WTC11 (cell line): ENCODE measurements around the gene DBN1. TPM values are rescaled to one million over a fixed set of nuclear protein-coding genes. Genes with fewer than 3 reads are reported as not detected.

Source experiments
- ATAC-seq: fragments of 200-7000 bp; cut with Tn5 transposase; 2 replicates; pipeline ENCODE4 v1.10.0; 2021; ENCODE audit warnings: mild to moderate bottlenecking, moderate library complexity
- CTCF ChIA-PET: fragments of 300-600 bp; sonication (Branson Sonifier 250); formaldehyde crosslinking; loops from one replicate; lab custom pipeline; 2021; ENCODE audit warnings: antibody characterized with exemption; lab: Charles Lee
- POLR2A ChIA-PET: fragments of 350-600 bp; sonication (Branson Sonifier 250); formaldehyde crosslinking; loops from one replicate; lab custom pipeline; 2021; ENCODE audit warnings: antibody characterized with exemption; lab: Charles Lee
- DNase-seq: peaks from one replicate; pipeline ENCODE4 v3.0.0; 2021; ENCODE audit warnings: low spot score
- H3K27ac Mint-ChIP-seq: 2 replicates; pipeline ENCODE4 v1.8.0; 2021; ENCODE audit warnings: mixed read lengths
- H3K27me3 Mint-ChIP-seq: 2 replicates; pipeline ENCODE4 v1.8.0; 2021; ENCODE audit warnings: low read depth, mild to moderate bottlenecking, moderate library complexity, mixed read lengths
- H3K36me3 Mint-ChIP-seq: 2 replicates; pipeline ENCODE4 v1.8.0; 2021; ENCODE audit warnings: mixed read lengths
- H3K4me1 Mint-ChIP-seq: 2 replicates; pipeline ENCODE4 v1.8.0; 2022; ENCODE audit warnings: mixed read lengths
- H3K4me3 Mint-ChIP-seq: 2 replicates; pipeline ENCODE4 v1.8.0; 2021; ENCODE audit warnings: mild to moderate bottlenecking, moderate library complexity, mixed read lengths
- H3K9me3 Mint-ChIP-seq: 2 replicates; pipeline ENCODE4 v1.8.0; 2021; ENCODE audit warnings: mixed read lengths
- ATF1 ChIP-seq: sonication (generic); formaldehyde crosslinking; IDR thresholded peaks from 2 replicates; pipeline ENCODE4 v1.8.1; 2023; ENCODE audit warnings: mild to moderate bottlenecking, moderate library complexity, missing genetic modification reagents
- CREM ChIP-seq: sonication (generic); formaldehyde crosslinking; IDR thresholded peaks from 2 replicates; pipeline ENCODE4 v1.8.1; 2022; ENCODE audit warnings: mild to moderate bottlenecking, missing genetic modification reagents, moderate library complexity
- ETV6 ChIP-seq: sonication (generic); formaldehyde crosslinking; IDR thresholded peaks from 2 replicates; pipeline ENCODE4 v1.8.1; 2022; ENCODE audit warnings: mild to moderate bottlenecking, missing genetic modification reagents
- KAT7 ChIP-seq: sonication (generic); formaldehyde crosslinking; IDR thresholded peaks from 2 replicates; pipeline ENCODE4 v1.8.1; 2023; ENCODE audit warnings: missing genetic modification reagents, mild to moderate bottlenecking, borderline replicate concordance
- NFATC4 ChIP-seq: fragments of 250-450 bp; sonication (Bioruptor Pico); IDR thresholded peaks from 2 replicates; pipeline ENCODE4 v1.9.0; 2021; ENCODE audit warnings: mild to moderate bottlenecking
- NFE2L1 ChIP-seq: sonication (generic); formaldehyde crosslinking; IDR thresholded peaks from 2 replicates; pipeline ENCODE4 v1.8.1; 2023; ENCODE audit warnings: missing genetic modification reagents
- PRRX2 ChIP-seq: fragments of 250-450 bp; sonication (Bioruptor Pico); IDR thresholded peaks from 2 replicates; pipeline ENCODE4 v1.8.0; 2021; ENCODE audit warnings: mild to moderate bottlenecking
- RORB ChIP-seq: fragments of 250-450 bp; sonication (Bioruptor Pico); IDR thresholded peaks from 2 replicates; pipeline ENCODE4 v1.9.0; 2021; ENCODE audit warnings: mild to moderate bottlenecking
- SOX15 ChIP-seq: fragments of 250-450 bp; sonication (Bioruptor Pico); IDR thresholded peaks from 2 replicates; pipeline ENCODE4 v1.9.0; 2021; ENCODE audit warnings: mild to moderate bottlenecking
- USF1 ChIP-seq: sonication (generic); formaldehyde crosslinking; IDR thresholded peaks from 2 replicates; pipeline ENCODE4 v1.8.0; 2022; ENCODE audit warnings: mild to moderate bottlenecking, missing genetic modification reagents
- ZBTB43 ChIP-seq: sonication (generic); formaldehyde crosslinking; IDR thresholded peaks from 2 replicates; pipeline ENCODE4 v1.8.1; 2023; ENCODE audit warnings: mild to moderate bottlenecking, missing genetic modification reagents
- ZNF219 ChIP-seq: sonication (generic); formaldehyde crosslinking; IDR thresholded peaks from 2 replicates; pipeline ENCODE4 v1.8.0; 2023; ENCODE audit warnings: missing genetic modification reagents, mild to moderate bottlenecking, borderline replicate concordance
- ZNF317 ChIP-seq: sonication (generic); formaldehyde crosslinking; IDR thresholded peaks from 2 replicates; pipeline ENCODE4 v1.8.1; 2023; ENCODE audit warnings: low read depth, mild to moderate bottlenecking, moderate library complexity, missing genetic modification reagents, borderline replicate concordance
- ZNF396 ChIP-seq: fragments of 250-450 bp; sonication (Bioruptor Pico); IDR thresholded peaks from 2 replicates; pipeline ENCODE4 v1.8.0; 2021; ENCODE audit warnings: mild to moderate bottlenecking, moderate library complexity, borderline replicate concordance
- ZNF423 ChIP-seq: fragments of 250-450 bp; sonication (Bioruptor Pico); IDR thresholded peaks from 2 replicates; pipeline ENCODE4 v2.1.2; 2022; ENCODE audit warnings: mild to moderate bottlenecking, moderate library complexity
- total RNA-seq: library from RNA; stranded (reverse); gene quantifications from 3 replicates; pipeline ENCODE4 v1.2.3, GENCODE V29; 2021
- TF ChIP-seq, protein P1 (sequence below): sonication (generic); formaldehyde crosslinking; IDR thresholded peaks from 2 replicates; pipeline ENCODE4 v1.8.1; 2022; ENCODE audit warnings: missing genetic modification reagents, borderline replicate concordance

The DBN1 gene
- total RNA-seq, 1 experiment from 2014 or later, result 288 TPM

DNA sequence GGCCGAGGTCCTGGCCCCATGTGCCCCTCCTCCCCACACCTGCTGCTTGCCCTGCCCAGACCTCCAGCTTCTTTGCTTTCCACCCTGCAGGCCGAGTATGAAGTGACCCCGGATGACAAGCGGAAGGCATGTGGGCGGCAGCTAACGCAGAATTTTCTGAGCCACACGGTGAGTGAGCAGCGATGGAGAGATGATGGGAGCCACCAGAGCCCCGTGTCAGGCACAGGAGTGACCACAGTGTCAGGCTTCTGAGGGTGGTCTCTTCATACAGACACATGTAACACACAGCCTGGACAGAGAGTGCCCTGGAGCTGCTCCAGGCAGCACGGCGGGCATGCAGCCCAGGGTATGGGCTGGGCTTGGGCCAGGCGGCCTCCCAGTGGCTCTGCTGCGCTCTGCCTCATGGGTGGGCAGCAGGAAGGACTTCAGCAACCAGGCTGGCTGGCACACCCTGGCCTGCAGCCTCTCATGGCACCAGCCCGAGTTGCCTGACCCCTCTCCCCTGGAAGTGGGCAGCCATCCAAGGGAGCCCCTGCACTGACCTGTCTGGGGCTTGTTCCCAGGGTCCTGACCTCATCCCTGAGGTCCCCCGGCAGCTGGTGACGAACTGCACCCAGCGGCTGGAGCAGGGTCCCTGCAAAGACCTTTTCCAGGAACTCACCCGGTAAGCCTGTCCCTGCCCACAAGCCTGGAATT, 41.1 kb downstream of the DBN1 start (continued):
- TF ChIP-seq ZNF396 (no peak), ZNF317 (CRISPR knock-in tag) (no peak), ZNF219 (CRISPR knock-in tag) (no peak), ZBTB43 (no peak), USF1 (CRISPR knock-in tag) (no peak)

GRCh38 chr5:177431317-177432142, 41.9 kb downstream of the DBN1 start:
- DNase-seq (no peak), ATAC-seq (no peak)
- no peak overlapping the region for H3K27ac Mint-ChIP-seq
- H3K36me3 Mint-ChIP-seq, result peaks cover 9% of the 10 kb centered on the region
- CTCF ChIA-PET, result interaction anchor here (0.8 to 9.4 kb wide), 8 partner anchors 16 to 124 kb away, joined by 3 to 95 read pairs (median 4); partner anchors contain the start of gene PFN3
- no peak for TF ChIP-seq ZNF423 (CRISPR knock-in tag)
- no peak for TF ChIP-seq NFE2L1 (CRISPR knock-in tag)
- no peak for TF ChIP-seq NFATC4 (CRISPR knock-in tag)
- TF ChIP-seq ETV6, result no peak
- no peak for TF ChIP-seq KAT7
- no peak for TF ChIP-seq RORB (CRISPR knock-in tag)
- TF ChIP-seq CREM (CRISPR knock-in tag), result no peak
- TF ChIP-seq, protein P1, sequence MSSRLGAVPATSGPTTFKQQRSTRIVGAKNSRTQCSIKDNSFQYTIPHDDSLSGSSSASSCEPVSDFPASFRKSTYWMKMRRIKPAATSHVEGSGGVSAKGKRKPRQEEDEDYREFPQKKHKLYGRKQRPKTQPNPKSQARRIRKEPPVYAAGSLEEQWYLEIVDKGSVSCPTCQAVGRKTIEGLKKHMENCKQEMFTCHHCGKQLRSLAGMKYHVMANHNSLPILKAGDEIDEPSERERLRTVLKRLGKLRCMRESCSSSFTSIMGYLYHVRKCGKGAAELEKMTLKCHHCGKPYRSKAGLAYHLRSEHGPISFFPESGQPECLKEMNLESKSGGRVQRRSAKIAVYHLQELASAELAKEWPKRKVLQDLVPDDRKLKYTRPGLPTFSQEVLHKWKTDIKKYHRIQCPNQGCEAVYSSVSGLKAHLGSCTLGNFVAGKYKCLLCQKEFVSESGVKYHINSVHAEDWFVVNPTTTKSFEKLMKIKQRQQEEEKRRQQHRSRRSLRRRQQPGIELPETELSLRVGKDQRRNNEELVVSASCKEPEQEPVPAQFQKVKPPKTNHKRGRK (CRISPR knock-in tag), result no peak
- no peak for TF ChIP-seq ATF1 (CRISPR knock-in tag)
- TF ChIP-seq SOX15 (CRISPR knock-in tag), result no peak
- TF ChIP-seq PRRX2 (CRISPR knock-in tag), result no peak
- no peak overlapping the region for H3K4me3 Mint-ChIP-seq
- peaks cover 13% of the 10 kb centered on the region for H3K4me1 Mint-ChIP-seq
- H3K9me3 Mint-ChIP-seq, result no peaks in the 10 kb centered on the region
- no peaks in the 10 kb centered on the region for H3K27me3 Mint-ChIP-seq
- POLR2A ChIA-PET, result no interaction called here

DNA sequence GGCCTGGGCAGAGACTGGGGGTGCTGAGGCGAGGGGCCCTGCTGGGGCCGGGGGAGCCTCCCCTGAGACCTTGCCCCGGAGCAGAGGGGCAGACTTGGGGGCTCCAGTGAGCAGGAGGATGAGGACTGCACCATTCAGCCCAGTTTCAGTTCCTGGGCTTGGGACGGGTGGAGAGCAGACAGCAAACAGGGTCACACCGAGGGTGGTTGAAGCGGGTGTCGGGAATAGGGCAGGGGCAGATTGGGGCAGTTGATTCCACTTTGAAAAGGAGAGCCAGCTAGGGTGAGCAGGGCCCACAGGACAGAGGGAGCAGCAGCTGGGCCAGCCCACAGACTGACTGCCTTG, 42.5 kb downstream of the DBN1 start:
- no peaks in the 10 kb centered on the region for H3K9me3 Mint-ChIP-seq
- POLR2A ChIA-PET, result no interaction called here
- no peaks in the 10 kb centered on the region for H3K27me3 Mint-ChIP-seq
- H3K4me1 Mint-ChIP-seq, result peaks cover 13% of the 10 kb centered on the region
- ATAC-seq, result no peak
- CTCF ChIA-PET, result interaction anchor here (1.1 to 9.4 kb wide), 6 partner anchors 24 to 121 kb away, joined by 3 to 95 read pairs (median 4); partner anchors contain the start of gene PFN3
- no peak for TF ChIP-seq ATF1 (CRISPR knock-in tag)
- H3K4me3 Mint-ChIP-seq, result no peak overlapping the region
- no peak for DNase-seq
- peaks cover 8% of the 10 kb centered on the region for H3K36me3 Mint-ChIP-seq
- no peak overlapping the region for H3K27ac Mint-ChIP-seq
